Heart left ventricle (tissue), 16 donors: ENCODE results near the gene ZMIZ1. TPM values are rescaled to one million over a fixed set of nuclear protein-coding genes. Genes with fewer than 3 reads are reported as not detected.

Experiments
- ATAC-seq, 4 donors: fragments of 200-7000 bp; cut with Tn5 transposase; one replicate each; pipeline ENCODE4 v1.9.1; 2020 to 2022; ENCODE audit warnings: moderate library complexity in 4 of 4, mild to moderate bottlenecking in 3 of 4, moderate number of reproducible peaks in 1 of 4
- DNase-seq, 5 donors: peaks; one replicate each; pipeline ENCODE4 v3.0.0-alpha.2; 2020
- H3K27ac ChIP-seq, 12 donors: fragments of 200-600 bp; sonication (generic) in 4 of 12; one replicate each; pipeline versions ENCODE4 v1.5.0 to v1.8.0; 2016 to 2022; ENCODE audit warnings: mild to moderate bottlenecking in 2 of 12
- H3K27me3 ChIP-seq, 9 donors: fragments of 200-600 bp; sonication (generic) in 2 of 9; one replicate each; pipeline versions ENCODE4 v1.5.1 to v1.8.0; 2016 to 2022; ENCODE audit warnings: mild to moderate bottlenecking in 3 of 9
- H3K36me3 ChIP-seq, 9 donors: fragments of 200-600 bp; sonication (generic) in 2 of 9; one replicate each; pipeline versions ENCODE4 v1.5.0 to v1.8.0; 2018 to 2022; ENCODE audit warnings: mild to moderate bottlenecking in 2 of 9
- H3K4me1 ChIP-seq, 12 donors: fragments of 200-600 bp; sonication (generic) in 4 of 12; one replicate each; pipeline versions ENCODE4 v1.5.0 to v1.8.0; 2016 to 2022; ENCODE audit warnings: mild to moderate bottlenecking in 3 of 12
- H3K4me3 ChIP-seq, 12 donors: fragments of 200-600 bp; sonication (generic) in 4 of 12; one replicate each; pipeline versions ENCODE4 v1.5.0 to v1.8.0; 2017 to 2022; ENCODE audit warnings: mild to moderate bottlenecking in 9 of 12, moderate library complexity in 4 of 12
- H3K9me3 ChIP-seq, 12 donors: fragments of 200-600 bp; sonication (generic) in 4 of 12; one replicate each; pipeline versions ENCODE4 v1.5.0 to v1.8.0; 2016 to 2022; ENCODE audit warnings: mild to moderate bottlenecking in 1 of 12
- CTCF ChIP-seq, 12 donors: fragments of 200-600 bp; sonication (generic) in 4 of 12; IDR thresholded peaks; one replicate each; pipeline versions ENCODE4 v1.5.0 to v1.8.0; 2018 to 2022; ENCODE audit warnings: antibody characterized with exemption in 12 of 12, mild to moderate bottlenecking in 5 of 12
- POLR2A ChIP-seq, 2 donors: fragments of 450-650 bp; IDR thresholded peaks; one replicate each; pipeline ENCODE4 v1.6.1; 2017; ENCODE audit warnings: antibody characterized with exemption in 2 of 2, mild to moderate bottlenecking in 2 of 2, moderate library complexity in 2 of 2
- WGBS, 4 donors: extraction: QIAGEN DNeasy Blood & Tissue Kit in 2 of 4; methylation state at CpG; one replicate each; pipeline versions ENCODE4 v1.1.5 to v1.1.7; 2013 to 2018; 5-methylcytosine and 5-hydroxymethylcytosine counted together
- intact Hi-C, 10 donors: fragments of 100-400 bp; cut with DNase I; formaldehyde crosslinking; loops; one replicate each; pipeline versions ENCODE4 v1.11.1 to v1.14.2; 2022
- polyA plus RNA-seq, 2 donors: library from polyadenylated mRNA; stranded (reverse); fragments of 200-250 nt; gene quantifications; one replicate each; pipeline ENCODE4 v1.2.3, GENCODE V29; 2013
- total RNA-seq, 9 donors: library from RNA; depleted of rRNA in 2 of 9; stranded (reverse); fragments of >200 nt in 2 of 9; fragmentation: NEBNext Ultra II Directional in 3 of 9; extraction: Animal tissue kit (Norgen Biotek cat#: 25700) in 3 of 9; gene quantifications; one replicate each; pipeline versions ENCODE4 v1.1.0 to v1.2.4, GENCODE V29; 2016 to 2023
- donor health status: ischemic (EF 13 %, LVEDD 7.1; RV severe dilation, severe dysfunction).
- donor health status: healthy with polysubstance abuse.
- donor health status: DM: no; HTN: yes; CAD: no.
- donor health status: DM: no; HTN: no; CAD: no.
- donor health status: ischemic (EF 25% LVEDD 6.9; RV normal size, moderate dysfunction).
- donor health status: ischemic (EF 25% LVEDD 5.7; RV mildly dilated, moderate dysfunction).
- donor health status: healthy.
- donor health status: DM: yes; HTN: yes; CAD: no.
- donor health status: ischemic (EF 35%, LVEDD 5.7; RV mildly dilated, moderate dysfunction).
- donor health status: nonischemic (EF 11% LVEDD 7.7; RV severe dilation, severe dysfunction).
- donor health status: DM: yes; HTN: yes; CAD: no.
- donor health status: PGD.
- donor health status: ischemic (EF 29% LVEDD 5.4; RV normal size, mild dysfunction).
- donor health status: nonischemic (EF 23%, LVEDD 6.1; RV moderate dilation, normal function).

The ZMIZ1 gene
- total and polyA plus RNA-seq, 11 donors: 19.7 to 75.4 (median 49.2) TPM

DNA sequence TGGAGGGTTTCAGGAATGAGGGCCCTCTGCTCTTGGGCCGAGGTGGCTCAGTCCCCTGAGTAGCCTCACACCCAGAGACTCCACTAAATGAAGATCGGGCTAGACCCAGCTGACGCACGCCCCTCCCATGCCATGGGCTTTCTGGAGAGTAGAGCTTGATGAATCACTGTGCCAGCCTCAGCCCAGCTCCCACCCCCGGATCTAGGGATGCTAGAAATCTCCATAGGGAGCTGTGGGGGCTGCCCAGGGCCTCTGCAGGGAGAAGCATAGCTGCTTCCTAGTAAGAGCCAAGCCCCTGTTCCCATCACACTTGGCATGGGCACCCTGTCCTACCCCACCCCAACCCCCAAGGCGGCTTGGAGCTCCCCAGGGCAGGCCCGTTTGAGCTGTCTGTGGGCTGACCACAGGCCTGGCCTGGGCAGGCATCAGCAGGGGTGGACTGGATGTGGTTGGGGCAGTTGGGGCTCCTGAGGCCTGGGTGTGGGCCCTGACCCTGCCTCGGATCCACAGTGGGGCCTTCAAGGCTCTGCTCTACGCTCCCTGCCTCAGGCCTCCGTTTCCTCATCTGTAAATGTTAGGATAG is 121.2 kb downstream of the ZMIZ1 start:
- DNase-seq: no peak
- TF ChIP-seq POLR2A (IDR thresholded peaks at IDR 0.05): no peak
- TF ChIP-seq CTCF (IDR thresholded peaks at IDR 0.05): no peak
- ATAC-seq: no peak
- peak overlapping the region in 7 of 12 donors; percentile 0 to 59 (median 33) for H3K27ac ChIP-seq
- H3K36me3 ChIP-seq: peaks cover 0 to 26% (median 10%) of the 10 kb centered on the region in 9 donors
- no peak overlapping the region for H3K4me3 ChIP-seq
- H3K9me3 ChIP-seq: no peaks in the 10 kb centered on the region
- no peaks in the 10 kb centered on the region for H3K27me3 ChIP-seq
- 86 to 90% (median 89%) methylated on average over 7 to 10 of the region's 10 CpGs for WGBS, 4 donors
- intact Hi-C loops: loop anchor here (5.0 to 10.0 kb wide), 15 partner anchors 38 to 978 kb away; no protein-coding TSS in a partner anchor
- peaks cover 9 to 98% (median 80%) of the 10 kb centered on the region in 12 donors for H3K4me1 ChIP-seq

DNA sequence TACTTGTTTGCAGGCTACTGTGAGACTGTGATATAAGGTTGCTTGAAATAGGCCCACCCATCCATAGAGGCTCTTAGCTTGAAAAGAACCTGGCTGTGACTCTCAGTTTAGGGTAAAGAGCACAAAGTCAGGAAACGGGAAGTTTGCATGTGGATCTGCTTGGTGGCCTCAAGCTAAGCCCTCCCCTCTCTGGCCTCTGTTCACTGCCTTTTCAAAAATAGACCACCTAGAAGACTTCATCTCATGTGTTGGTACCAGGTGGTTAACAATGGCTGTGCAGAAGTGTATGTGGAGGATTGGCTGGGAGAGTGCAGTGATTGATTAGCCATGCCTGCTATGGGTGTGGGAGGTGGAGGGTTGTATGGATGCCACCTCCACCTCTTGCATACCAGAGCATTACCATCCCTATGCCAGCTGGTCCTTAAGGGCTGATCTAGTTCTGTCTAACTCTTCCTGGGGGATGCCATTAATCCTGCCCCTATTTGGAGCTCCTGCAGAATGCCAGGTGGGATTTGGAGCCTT is 122.0 kb downstream of the ZMIZ1 start:
- intact Hi-C loops: loop anchor here (5.0 to 10.0 kb wide), 14 partner anchors 38 to 978 kb away; no protein-coding TSS in a partner anchor
- DNase-seq (no peak), ATAC-seq (no peak)
- Histone ChIP-seq H3K27ac (peak overlapping the region in 7 of 12 donors; percentile 0 to 62 (median 55)), H3K27me3 (no peaks in the 10 kb centered on the region), H3K4me1 (peaks cover 2 to 98% (median 79%) of the 10 kb centered on the region in 12 donors), H3K9me3 (no peaks in the 10 kb centered on the region), H3K4me3 (no peak overlapping the region), H3K36me3 (peaks cover 0 to 26% (median 10%) of the 10 kb centered on the region in 9 donors)
- WGBS, 4 donors: 66 to 92% (median 74%) methylated on average over 1 of the region's 1 CpG
- TF ChIP-seq CTCF (IDR thresholded peaks at IDR 0.05) (no peak), POLR2A (IDR thresholded peaks at IDR 0.05) (no peak)

- 43 to 58% (median 48%) methylated on average over 4 of the region's 4 CpGs for WGBS, 4 donors
- DNase-seq (no peak), ATAC-seq (peak in 1 of 4 donors; percentile 6)
- TF ChIP-seq CTCF (IDR thresholded peaks at IDR 0.05) (no peak), POLR2A (IDR thresholded peaks at IDR 0.05) (no peak)
- Histone ChIP-seq H3K4me1 (peaks cover 0 to 95% (median 71%) of the 10 kb centered on the region in 12 donors), H3K9me3 (no peaks in the 10 kb centered on the region), H3K27me3 (no peaks in the 10 kb centered on the region), H3K36me3 (peaks cover 0 to 20% (median 5%) of the 10 kb centered on the region in 9 donors), H3K4me3 (no peak overlapping the region), H3K27ac (peak overlapping the region; percentile 21 to 75 (median 60))
- intact Hi-C loops: loop anchor here (5.0 to 10.0 kb wide), 14 partner anchors 40 to 980 kb away; no protein-coding TSS in a partner anchor
These were observed 123.3 kb downstream of the ZMIZ1 start for GRCh38 chr10:79191951-79192676.

GRCh38 chr10:79192677-79193003 is 123.9 kb downstream of the ZMIZ1 start:
- TF ChIP-seq POLR2A (IDR thresholded peaks at IDR 0.05) (no peak), CTCF (IDR thresholded peaks at IDR 0.05) (no peak)
- WGBS, 4 donors: 40 to 53% (median 49%) methylated on average over 4 of the region's 4 CpGs
- H3K4me3 ChIP-seq: no peak overlapping the region
- peaks cover 0 to 92% (median 67%) of the 10 kb centered on the region in 12 donors for H3K4me1 ChIP-seq
- H3K36me3 ChIP-seq: peaks cover 0 to 15% (median under 1%) of the 10 kb centered on the region in 9 donors
- no peaks in the 10 kb centered on the region for H3K9me3 ChIP-seq
- peak overlapping the region in 11 of 12 donors; percentile 40 to 75 (median 60) for H3K27ac ChIP-seq
- intact Hi-C loops: loop anchor here (5.0 to 10.0 kb wide), 14 partner anchors 40 to 980 kb away; no protein-coding TSS in a partner anchor
- DNase-seq (peak in 2 of 5 donors; percentile 76 to 77), ATAC-seq (peak in 3 of 4 donors; percentile 35 to 59 (median 40))
- H3K27me3 ChIP-seq: no peaks in the 10 kb centered on the region
